ENCODE data around the gene HKDC1.

HKDC1 gene

DNA sequence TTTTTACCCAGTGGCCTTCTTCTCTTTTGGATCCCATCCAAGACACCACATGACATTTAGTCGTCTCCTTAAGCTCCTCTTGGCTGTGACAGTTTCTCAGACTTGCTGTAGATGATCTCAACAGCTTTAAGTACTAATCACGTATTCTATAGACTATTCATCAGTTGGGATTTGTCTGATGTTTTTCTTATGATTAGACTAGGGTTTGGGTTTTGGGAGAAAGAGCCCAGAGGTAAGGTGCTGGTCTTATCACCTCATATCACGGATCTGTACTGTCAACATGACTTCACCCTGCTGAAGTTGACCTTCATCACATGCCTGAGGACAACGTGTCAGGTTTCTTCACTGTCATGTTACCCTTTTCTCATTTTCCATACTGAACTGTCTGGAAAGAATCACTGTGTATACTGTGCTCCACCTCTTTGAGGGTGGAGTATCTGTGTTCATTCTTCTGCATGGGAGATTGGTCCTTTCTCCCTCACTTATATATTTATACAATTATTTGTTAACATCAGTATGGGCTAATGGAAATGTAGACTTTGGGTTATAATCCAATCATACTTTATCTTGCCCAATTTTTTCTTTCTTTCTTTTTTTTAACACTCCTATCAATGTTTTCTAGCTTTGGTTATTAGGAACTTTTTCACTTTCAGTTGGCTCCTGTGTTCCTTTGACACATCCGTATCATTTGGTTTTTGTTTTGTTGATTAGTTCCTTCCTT lies 6.4 kb upstream of the HKDC1 start:
- Mint-ChIP-seq H3K4me1 (peaks cover 11% of the 10 kb centered on the region), H3K36me3 (ENCODE audit: low read depth) (peaks cover 10% of the 10 kb centered on the region), H3K4me3 (no peak overlapping the region), H3K9me3 (peaks cover 10% of the 10 kb centered on the region), H3K27ac (no peak overlapping the region), H3K27me3 (ENCODE audit: low read depth, poor library complexity) (peaks cover 28% of the 10 kb centered on the region)
- no peak for DNase-seq
- TF ChIP-seq, protein P1, sequence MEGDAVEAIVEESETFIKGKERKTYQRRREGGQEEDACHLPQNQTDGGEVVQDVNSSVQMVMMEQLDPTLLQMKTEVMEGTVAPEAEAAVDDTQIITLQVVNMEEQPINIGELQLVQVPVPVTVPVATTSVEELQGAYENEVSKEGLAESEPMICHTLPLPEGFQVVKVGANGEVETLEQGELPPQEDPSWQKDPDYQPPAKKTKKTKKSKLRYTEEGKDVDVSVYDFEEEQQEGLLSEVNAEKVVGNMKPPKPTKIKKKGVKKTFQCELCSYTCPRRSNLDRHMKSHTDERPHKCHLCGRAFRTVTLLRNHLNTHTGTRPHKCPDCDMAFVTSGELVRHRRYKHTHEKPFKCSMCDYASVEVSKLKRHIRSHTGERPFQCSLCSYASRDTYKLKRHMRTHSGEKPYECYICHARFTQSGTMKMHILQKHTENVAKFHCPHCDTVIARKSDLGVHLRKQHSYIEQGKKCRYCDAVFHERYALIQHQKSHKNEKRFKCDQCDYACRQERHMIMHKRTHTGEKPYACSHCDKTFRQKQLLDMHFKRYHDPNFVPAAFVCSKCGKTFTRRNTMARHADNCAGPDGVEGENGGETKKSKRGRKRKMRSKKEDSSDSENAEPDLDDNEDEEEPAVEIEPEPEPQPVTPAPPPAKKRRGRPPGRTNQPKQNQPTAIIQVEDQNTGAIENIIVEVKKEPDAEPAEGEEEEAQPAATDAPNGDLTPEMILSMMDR (IDR thresholded peaks at IDR 0.05): no peak

- TF ChIP-seq, protein P1 (IDR thresholded peaks at IDR 0.05): no peak
- no peak for DNase-seq
- H3K4me1 Mint-ChIP-seq: peaks cover 13% of the 10 kb centered on the region
- H3K27me3 Mint-ChIP-seq (ENCODE audit: low read depth, poor library complexity): peaks cover 31% of the 10 kb centered on the region
- H3K4me3 Mint-ChIP-seq: no peak overlapping the region
- H3K36me3 Mint-ChIP-seq (ENCODE audit: low read depth): peaks cover 5% of the 10 kb centered on the region
- no peak overlapping the region for H3K27ac Mint-ChIP-seq
- peaks cover 10% of the 10 kb centered on the region for H3K9me3 Mint-ChIP-seq
These were observed 5.4 kb upstream of the HKDC1 start for GRCh38 chr10:69214666-69215131.

DNA sequence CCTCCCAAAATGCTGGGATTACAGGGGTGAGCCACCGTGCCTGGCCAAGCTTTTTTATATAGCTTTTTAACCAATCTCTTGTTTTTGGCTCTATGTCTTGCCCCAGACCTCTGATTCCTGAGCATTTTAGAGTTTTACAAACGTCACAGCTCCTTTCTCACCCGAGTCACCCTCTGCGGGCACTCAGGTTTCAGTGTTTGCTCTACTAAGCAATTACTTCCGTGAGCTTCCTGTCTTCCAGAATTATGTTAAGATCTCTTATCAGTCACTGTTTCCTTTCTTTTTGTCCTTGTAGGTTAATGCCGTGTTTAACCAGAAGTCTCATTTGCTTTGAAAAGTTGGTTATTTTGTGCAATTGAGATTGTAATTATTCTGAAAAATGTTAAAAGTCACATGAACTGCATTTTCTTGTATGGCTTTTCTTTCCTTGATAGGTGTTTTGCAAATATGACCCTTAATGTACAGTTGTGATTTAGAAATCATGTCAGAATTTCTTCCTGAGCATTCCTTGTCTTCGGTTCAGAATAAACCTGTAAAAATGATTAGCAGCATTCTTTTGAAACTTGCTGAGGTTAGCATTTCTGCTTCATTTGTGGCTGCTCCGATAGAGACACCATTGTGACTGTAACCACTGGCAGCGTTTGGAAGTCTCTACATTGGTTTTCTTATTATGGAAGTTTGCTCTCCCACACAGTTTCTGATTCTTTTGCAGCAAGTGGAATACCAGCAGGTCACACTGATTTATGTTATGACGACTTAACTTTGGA lies 4.5 kb upstream of the HKDC1 start:
- Mint-ChIP-seq H3K9me3 (peaks cover 10% of the 10 kb centered on the region), H3K27me3 (ENCODE audit: low read depth, poor library complexity) (peaks cover 33% of the 10 kb centered on the region), H3K27ac (no peak overlapping the region), H3K4me3 (no peak overlapping the region), H3K36me3 (ENCODE audit: low read depth) (peaks cover 5% of the 10 kb centered on the region), H3K4me1 (peaks cover 21% of the 10 kb centered on the region)
- TF ChIP-seq, protein P1 (IDR thresholded peaks at IDR 0.05): no peak
- DNase-seq: no peak

DNA sequence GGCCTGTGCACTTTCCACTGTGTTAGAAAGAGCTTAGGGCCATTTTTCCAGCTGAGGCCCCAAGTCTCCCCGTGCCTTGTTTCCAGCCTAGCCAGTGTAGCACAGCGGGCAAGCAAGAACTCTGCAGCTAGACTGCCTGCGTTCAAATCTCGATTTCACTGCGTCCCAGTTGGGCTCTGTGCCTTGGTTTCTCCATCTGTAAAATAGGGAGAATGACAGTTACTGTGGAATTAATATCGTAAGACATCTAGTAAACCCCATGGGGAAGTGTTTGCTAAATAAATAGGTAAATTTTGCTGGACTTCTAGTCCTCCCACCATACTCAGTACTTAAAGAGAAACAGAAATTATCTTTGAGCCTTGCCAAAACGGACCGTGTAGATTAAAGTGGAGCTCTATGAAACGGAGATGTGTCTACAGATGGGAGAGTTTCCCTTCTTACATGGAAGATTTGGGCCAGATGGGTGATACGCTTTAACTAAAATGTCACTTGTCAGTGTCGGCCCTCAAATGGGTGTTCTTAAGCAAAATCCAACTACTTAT lies 3.5 kb upstream of the HKDC1 start:
- Mint-ChIP-seq H3K4me1 (peaks cover 26% of the 10 kb centered on the region), H3K4me3 (no peak overlapping the region), H3K27ac (no peak overlapping the region), H3K36me3 (ENCODE audit: low read depth) (peaks cover 5% of the 10 kb centered on the region), H3K9me3 (peaks cover 10% of the 10 kb centered on the region), H3K27me3 (ENCODE audit: low read depth, poor library complexity) (peaks cover 32% of the 10 kb centered on the region)
- TF ChIP-seq, protein P1 (IDR thresholded peaks at IDR 0.05): no peak
- DNase-seq: no peak

GRCh38 chr10:69217119-69217754 lies 2.9 kb upstream of the HKDC1 start:
- H3K27me3 Mint-ChIP-seq (ENCODE audit: low read depth, poor library complexity): peaks cover 32% of the 10 kb centered on the region
- H3K27ac Mint-ChIP-seq: no peak overlapping the region
- H3K4me1 Mint-ChIP-seq: peaks cover 32% of the 10 kb centered on the region
- no peak overlapping the region for H3K4me3 Mint-ChIP-seq
- H3K36me3 Mint-ChIP-seq (ENCODE audit: low read depth): peaks cover 5% of the 10 kb centered on the region
- DNase-seq: no peak
- H3K9me3 Mint-ChIP-seq: peaks cover 10% of the 10 kb centered on the region
- TF ChIP-seq, protein P1 (IDR thresholded peaks at IDR 0.05): no peak
